GM21717 (cell line): Measurements from ENCODE around the gene TUT7.
"Not testable (repeated sequence)": the region's sequence is repeated elsewhere in the genome, so short reads cannot be mapped to it uniquely, and the experiment has no call there.

Experiments used
- ATAC-seq: cut with Tn5 transposase; IDR thresholded peaks from one replicate; pipeline ENCODE4 v1.9.1; 2021; ENCODE audit warnings: mild to moderate bottlenecking, moderate library complexity; ENCODE audit not compliant: unreplicated experiment

Gene TUT7

GRCh38 chr9:86308687-86309086, 45.5 kb downstream of the TUT7 start:
- no peak for ATAC-seq

GRCh38 chr9:86304236-86304730, 49.9 kb downstream of the TUT7 start:
- no peak for ATAC-seq

GRCh38 chr9:86303316-86303975, 50.8 kb downstream of the TUT7 start:
- ATAC-seq = no peak

- no peak for ATAC-seq
Measured at GRCh38 chr9:86301686-86302085, 52.5 kb downstream of the TUT7 start.

GRCh38 chr9:86300701-86301100, 53.5 kb downstream of the TUT7 start:
- no peak for ATAC-seq

GRCh38 chr9:86298873-86299272, 55.3 kb downstream of the TUT7 start:
- ATAC-seq = no peak

GRCh38 chr9:86290341-86290740, 63.9 kb downstream of the TUT7 start:
- ATAC-seq = not testable (repeated sequence)

- no peak for ATAC-seq
Measured at GRCh38 chr9:86288499-86289198, 65.6 kb downstream of the TUT7 start.

- no peak for ATAC-seq
Measured at GRCh38 chr9:86287013-86287412, 67.2 kb downstream of the TUT7 start.

- ATAC-seq = no peak
Measured at GRCh38 chr9:86286278-86286677, 67.9 kb downstream of the TUT7 start.

GRCh38 chr9:86285261-86285660, 68.9 kb downstream of the TUT7 start:
- ATAC-seq = no peak

GRCh38 chr9:86282979-86283535, 71.2 kb downstream of the TUT7 start:
- ATAC-seq = peak; percentile 30

GRCh38 chr9:86282077-86282978, 71.9 kb downstream of the TUT7 start, which contains the start of gene ISCA1:
Gene ISCA1 (minus strand): TSS chr9:86282538. CDS start chr9:86282458, 80 bp downstream.
- peak; percentile 81 for ATAC-seq

GRCh38 chr9:86281593-86282076, 72.6 kb downstream of the TUT7 start:
- ATAC-seq = peak; percentile 32

- no peak for ATAC-seq
Measured at GRCh38 chr9:86280580-86280979, 73.6 kb downstream of the TUT7 start.

- ATAC-seq = no peak
Measured at GRCh38 chr9:86279839-86280238, 74.4 kb downstream of the TUT7 start.

GRCh38 chr9:86277072-86277471, 77.1 kb downstream of the TUT7 start:
- ATAC-seq = no peak

- no peak for ATAC-seq
Measured at GRCh38 chr9:86275962-86276361, 78.2 kb downstream of the TUT7 start.

- ATAC-seq = no peak
Measured at GRCh38 chr9:86274821-86275643, 79.2 kb downstream of the TUT7 start.

GRCh38 chr9:86272221-86272620, 82.0 kb downstream of the TUT7 start:
- no peak for ATAC-seq
